Right kidney (tissue), 1 donor: ENCODE results near the gene ARHGAP44.
A peak's percentile ranks its signal among the peaks of the same experiment; 100 is the strongest.

Experiments
- DNase-seq: peaks from one replicate; pipeline ENCODE4 v3.0.0-alpha.2; 2016

Gene ARHGAP44

DNA sequence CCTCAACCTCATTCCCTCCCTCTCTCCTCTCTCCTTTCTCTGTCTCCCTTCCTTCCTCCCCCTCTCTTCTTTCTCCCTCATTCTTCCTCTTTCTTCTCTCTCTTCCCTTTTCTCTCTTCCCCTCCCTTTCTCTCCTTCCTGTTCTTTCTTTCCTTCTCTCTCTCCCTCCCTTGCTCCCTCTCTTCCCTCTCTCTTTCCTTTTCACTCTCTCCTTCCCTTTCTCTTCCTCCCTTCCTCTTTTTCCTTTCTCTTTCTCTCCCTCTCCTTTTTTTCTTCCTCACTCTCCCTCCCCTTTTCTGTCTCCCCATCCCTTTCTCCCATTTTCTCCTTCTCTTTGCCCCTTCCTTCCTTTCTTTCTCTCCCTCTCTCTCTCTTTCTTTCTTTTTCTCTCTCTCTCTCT lies 236.4 kb downstream of the ARHGAP44 start:
- no peak for DNase-seq

DNA sequence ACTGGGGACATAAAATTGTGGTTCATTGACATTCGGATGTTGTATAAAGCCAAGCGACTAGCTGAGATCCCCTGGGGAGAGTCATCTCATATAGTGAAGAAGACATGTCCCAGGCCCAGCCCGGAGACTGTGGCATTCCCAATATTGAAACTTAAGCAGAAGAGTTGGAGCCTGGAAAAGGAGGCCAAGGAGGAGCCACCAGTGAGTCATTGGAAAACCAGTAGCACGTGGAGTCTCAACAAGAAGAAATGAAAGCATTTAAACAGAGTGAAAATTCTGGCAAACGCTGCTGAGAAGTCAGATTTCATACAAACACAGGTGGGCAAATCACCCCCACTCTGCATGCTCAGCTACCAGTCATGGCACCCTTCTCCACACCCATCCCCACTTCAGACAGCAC lies 237.9 kb downstream of the ARHGAP44 start:
- DNase-seq: no peak

DNA sequence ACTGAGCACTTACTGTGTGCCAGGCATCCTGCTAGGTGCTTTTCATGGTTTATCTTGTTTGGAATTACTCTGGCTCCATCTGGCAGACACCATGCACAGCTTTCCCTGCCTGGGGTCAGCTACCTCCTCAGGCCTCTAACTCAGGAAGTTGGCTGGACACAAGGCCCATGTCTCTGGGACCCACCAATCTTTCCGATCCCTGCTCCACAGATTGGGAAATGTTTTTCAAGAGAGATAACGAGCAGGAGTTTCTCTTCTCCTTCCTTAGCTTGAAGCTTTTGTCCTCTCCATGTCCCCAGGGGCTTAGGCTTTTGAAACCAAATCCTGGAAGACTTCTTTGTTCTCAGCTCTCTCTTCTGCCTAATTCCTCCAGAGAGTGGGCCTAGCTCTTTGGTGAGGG lies 240.0 kb downstream of the ARHGAP44 start:
- DNase-seq: no peak

GRCh38 chr17:13030056-13030455 lies 240.8 kb downstream of the ARHGAP44 start:
- no peak for DNase-seq

DNA sequence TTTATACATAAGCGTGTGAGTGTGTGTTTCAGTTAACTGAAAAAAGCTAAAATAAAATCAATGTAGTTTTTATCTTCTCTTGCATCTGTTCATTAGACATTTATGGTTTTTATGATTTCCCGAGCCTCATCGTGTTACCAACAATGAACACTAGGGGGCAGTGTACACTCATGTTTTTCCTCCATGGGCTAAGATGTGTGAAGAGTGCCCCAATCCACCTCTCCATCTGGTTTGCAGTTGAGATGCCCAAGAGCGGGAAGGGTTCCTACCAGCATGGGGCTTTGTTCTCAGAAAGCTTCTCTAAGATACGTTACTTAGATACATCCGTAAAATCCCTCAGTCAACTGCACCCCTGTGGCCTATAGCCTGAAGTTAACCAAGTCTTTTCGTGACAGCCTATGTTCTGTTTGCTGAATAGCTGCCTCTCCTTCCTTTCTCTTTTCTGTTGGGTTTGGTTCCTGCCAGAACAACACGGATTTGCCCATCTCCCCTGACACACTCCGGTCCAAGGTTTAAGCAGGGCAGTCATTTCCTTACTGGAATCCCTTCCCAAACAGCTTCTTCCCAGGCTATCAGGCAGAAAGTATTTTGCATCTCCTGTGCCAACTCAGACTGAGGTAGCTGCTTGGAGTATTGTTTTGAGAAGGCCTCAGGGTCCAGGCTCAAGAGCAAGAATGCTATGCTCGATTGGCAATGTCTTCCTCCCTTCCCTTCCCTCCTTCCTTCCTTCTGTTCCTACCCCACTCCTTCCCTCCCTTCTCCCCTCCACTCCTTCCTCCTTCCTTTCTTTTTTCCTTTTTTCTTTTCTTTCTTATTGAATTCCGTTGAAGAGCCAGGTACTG lies 241.4 kb downstream of the ARHGAP44 start:
- peak; percentile 23 for DNase-seq

- DNase-seq: peak; percentile 20
Measured at GRCh38 chr17:13031718-13032350, 242.5 kb downstream of the ARHGAP44 start.

GRCh38 chr17:13035420-13035819 lies 246.1 kb downstream of the ARHGAP44 start:
- no peak for DNase-seq

GRCh38 chr17:13036751-13037150 lies 247.5 kb downstream of the ARHGAP44 start:
- DNase-seq: no peak

DNA sequence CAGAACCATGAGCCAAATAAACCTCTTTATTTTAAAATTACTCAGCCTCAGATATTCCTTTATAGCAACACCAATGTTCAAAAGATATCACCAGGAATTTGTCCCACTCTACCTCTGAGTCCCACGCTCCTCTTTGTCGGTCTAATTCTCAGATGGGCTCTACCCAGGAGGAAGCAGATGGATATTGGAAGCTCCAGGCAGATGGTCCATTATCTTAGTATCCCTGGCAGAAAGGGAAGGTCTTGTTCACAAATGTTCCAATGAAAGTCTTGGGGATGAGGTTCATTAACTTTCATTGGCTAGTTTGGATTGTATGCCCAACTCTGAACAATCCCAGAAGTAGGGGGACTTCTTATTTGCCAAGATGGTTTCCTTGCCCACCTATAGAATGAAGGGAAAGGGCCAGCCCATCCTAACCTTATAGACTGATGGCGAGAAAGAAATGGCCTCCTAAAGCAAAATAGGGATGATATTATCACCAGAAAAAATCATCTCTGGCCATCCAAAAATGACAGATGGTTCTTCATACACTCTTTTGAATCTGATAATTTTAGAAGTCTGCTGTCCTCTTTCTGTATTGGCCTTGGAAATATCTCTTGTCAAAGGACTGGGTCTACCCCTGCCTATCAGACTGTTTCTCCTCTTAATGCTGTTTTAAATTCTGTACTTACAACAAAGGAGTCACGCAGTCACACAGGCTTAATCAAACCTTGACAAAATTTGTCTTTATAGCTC lies 249.8 kb downstream of the ARHGAP44 start:
- DNase-seq: no peak
